ENCODE measurements around the gene EFHD2. TPM values are rescaled to one million over a fixed set of nuclear protein-coding genes. Genes with fewer than 3 reads are reported as not detected.

EFHD2 gene
- total and polyA plus RNA-seq, 2 of the 8 experiments (the other 6 are each of a cell fraction or from before 2014, with no cell fraction given), result 24.4 to 25.1 TPM

- no peak for TF ChIP-seq SIN3A (conservative IDR thresholded peaks at IDR 0.05 in 1 of 2, IDR thresholded peaks at IDR 0.05 in 1 of 2; ENCODE audit: low read depth in 1 of 2, low read length in 2 of 2)
- TF ChIP-seq SUZ12 (IDR thresholded peaks at IDR 0.05; ENCODE audit: low read length), result no peak
- TF ChIP-seq KDM1A (IDR thresholded peaks at IDR 0.05; ENCODE audit: borderline replicate concordance, low read length), result no peak
- TF ChIP-seq TAF7 (optimal IDR thresholded peaks at IDR 0.05; ENCODE audit: borderline replicate concordance, low read depth, low read length), result no peak
- TF ChIP-seq KDM5A (IDR thresholded peaks at IDR 0.05; ENCODE audit: low read length), result no peak
- TF ChIP-seq NRF1 (IDR thresholded peaks at IDR 0.05; ENCODE audit: low read depth, low read length), result no peak
- no peak for TF ChIP-seq MAFK (IDR thresholded peaks at IDR 0.05; ENCODE audit: low read depth, low read length)
- no peak for TF ChIP-seq TAF1 (IDR thresholded peaks at IDR 0.05; ENCODE audit: low read depth, low read length)
- no peak for TF ChIP-seq TEAD4 (IDR thresholded peaks at IDR 0.05; ENCODE audit: low read depth, low read length)
- TF ChIP-seq SP1 (IDR thresholded peaks at IDR 0.05; ENCODE audit: low read depth, low read length), result no peak
- FAIRE-seq (no peak), DNase-seq (ENCODE audit: low read depth in 1 of 2, low spot score in 2 of 2) (no peak)
- no peak overlapping the region for H2BK20ac ChIP-seq (ENCODE audit: low read length)
- no peak overlapping the region for H2BK5ac ChIP-seq (ENCODE audit: low read depth, low read length)
- peaks cover 0 to 8% (median 3%) of the 10 kb centered on the region in 4 experiments; a peak in 5 of 7 replicates for H3K4me1 ChIP-seq (replicated peaks in 1 of 4; ENCODE audit: control insufficient read depth in 3 of 4, insufficient read depth in 4 of 4, low read length in 3 of 4)
- no peaks in the 10 kb centered on the region for H4K20me1 ChIP-seq (replicated peaks in 1 of 2; ENCODE audit: control insufficient read depth in 1 of 2, insufficient read depth in 2 of 2, low read length in 2 of 2)
- H3K27me3 ChIP-seq (replicated peaks in 1 of 4; ENCODE audit: control insufficient read depth in 3 of 4, extremely low read depth in 1 of 4, insufficient read depth in 3 of 4, low read length in 3 of 4), result peaks cover 0 to 28% (median 20%) of the 10 kb centered on the region in 4 experiments; a peak in 6 of 7 replicates
- H3K4ac ChIP-seq (replicated peaks; ENCODE audit: insufficient read length, low read depth, low read length), result no peak overlapping the region
- no peak overlapping the region for H2BK120ac ChIP-seq (replicated peaks; ENCODE audit: low read depth, low read length)
- H3K18ac ChIP-seq (ENCODE audit: extremely low read depth, low read length), result no peak overlapping the region
- H3K14ac ChIP-seq (ENCODE audit: insufficient read length), result no peak overlapping the region
- 0 out of 2 replicates have a peak, but pooled peaks cover 2% of the 10 kb centered on the region for H3K23me2 ChIP-seq (ENCODE audit: low read depth, low read length)
- H3K9ac ChIP-seq (replicated peaks in 1 of 4; ENCODE audit: extremely low read depth in 1 of 4, low read depth in 3 of 4, low read length in 3 of 4), result no peak overlapping the region
- H3K4me2 ChIP-seq (ENCODE audit: insufficient read depth in 1 of 2, low read depth in 2 of 2, low read length in 2 of 2), result no peak overlapping the region
- no peak overlapping the region for H2BK15ac ChIP-seq (ENCODE audit: low read length)
- no peak overlapping the region for H2AK5ac ChIP-seq (ENCODE audit: low read depth, low read length)
- no peak overlapping the region for H3K56ac ChIP-seq (replicated peaks; ENCODE audit: insufficient read length, low read depth, low read length)
- no peaks in the 10 kb centered on the region for H3K79me2 ChIP-seq (ENCODE audit: control insufficient read depth in 1 of 2, insufficient read depth in 2 of 2, low read length in 2 of 2)
- POLR2A ChIA-PET (ENCODE audit: partially characterized antibody), result no interaction called here
- H4K5ac ChIP-seq (ENCODE audit: insufficient read length, low read depth, low read length), result no peak overlapping the region
- no peak overlapping the region for H4K8ac ChIP-seq (ENCODE audit: extremely low read depth, insufficient read depth, low read length)
- no peaks in the 10 kb centered on the region for H3K9me3 ChIP-seq (ENCODE audit: insufficient read depth in 2 of 2, low read depth in 1 of 2, low read length in 1 of 2)
- no peak overlapping the region for H2AFZ ChIP-seq (ENCODE audit: low read length)
- H3K4me3 ChIP-seq (ENCODE audit: extremely low read depth in 1 of 4, insufficient read depth in 2 of 4, low read depth in 3 of 4, low read length in 4 of 4), result no peak overlapping the region
- 85% methylated on average over 8 of the region's 8 CpGs; no CpG with 5 or more reads in 1 of the 2 experiments for WGBS, 2 experiments (ENCODE audit: extremely low coverage in 1 of 2, insufficient coverage in 1 of 2, insufficient read length in 1 of 2, insufficient replicate concordance in 2 of 2, low coverage in 1 of 2, low lambda C conversion rate in 2 of 2, missing lambda C conversion rate in 1 of 2)
- H3K23ac ChIP-seq (ENCODE audit: insufficient read length), result no peak overlapping the region
- no peak overlapping the region for H4K91ac ChIP-seq (replicated peaks; ENCODE audit: insufficient read length, low read length)
- no peaks in the 10 kb centered on the region for H3K79me1 ChIP-seq (ENCODE audit: low read depth, low read length)
- no peaks in the 10 kb centered on the region; a peak in 1 of 8 replicates for H3K36me3 ChIP-seq (ENCODE audit: control insufficient read depth in 2 of 4, insufficient read depth in 4 of 4, low read length in 3 of 4)
- CTCF ChIA-PET (ENCODE audit: partially characterized antibody), result no interaction called here
- no peak overlapping the region for H3K27ac ChIP-seq (ENCODE audit: low read depth, low read length)
- H2BK12ac ChIP-seq (ENCODE audit: low read depth, low read length), result no peak overlapping the region
Measured at GRCh38 chr1:15378729-15379128, 31.0 kb upstream of the EFHD2 start.

All from H1 (cell line).